Stimulated activated CD4-positive, alpha-beta T cell treated with anti-CD3 and anti-CD28 coated beads, Interleukin-4, amount 100 ng/mL, for 1 hour (primary cell): ENCODE measurements around the gene MAGEF1.

ENCODE experiments used
- DNase-seq: peaks from one replicate; pipeline ENCODE4 v3.0.0-alpha.2; 2020

Gene MAGEF1

GRCh38 chr3:184663756-184664155 is 48.1 kb downstream of the MAGEF1 start:
- no peak for DNase-seq

GRCh38 chr3:184663356-184663755 is 48.5 kb downstream of the MAGEF1 start:
- no peak for DNase-seq

- no peak for DNase-seq
These were observed 49.7 kb downstream of the MAGEF1 start for GRCh38 chr3:184662187-184662586.

- no peak for DNase-seq
These were observed 50.9 kb downstream of the MAGEF1 start for GRCh38 chr3:184660931-184661330.
